HEK293 (cell line): Measurements from ENCODE around the gene SART3.

ENCODE experiments used
- MZF1 ChIP-seq: fragments of 450-650 bp; formaldehyde crosslinking; IDR thresholded peaks from 2 replicates; pipeline ENCODE4 v1.5.1; 2017; ENCODE audit warnings: missing biosample characterization, missing genetic modification characterization, borderline replicate concordance
- ZBTB1 ChIP-seq: fragments of 450-650 bp; formaldehyde crosslinking; IDR thresholded peaks from 2 replicates; pipeline ENCODE4 v1.5.1; 2016; ENCODE audit warnings: missing biosample characterization, missing genetic modification characterization
- ZBTB17 ChIP-seq: fragments of 450-650 bp; formaldehyde crosslinking; IDR thresholded peaks from 2 replicates; pipeline ENCODE4 v1.5.1; 2016; ENCODE audit warnings: missing biosample characterization, missing genetic modification characterization
- ZBTB21 ChIP-seq: fragments of 450-650 bp; formaldehyde crosslinking; IDR thresholded peaks from 2 replicates; pipeline ENCODE4 v1.5.1; 2017; ENCODE audit warnings: missing biosample characterization, missing genetic modification characterization
- ZBTB7A ChIP-seq: fragments of 450-650 bp; formaldehyde crosslinking; IDR thresholded peaks from 2 replicates; pipeline ENCODE4 v1.5.1; 2016; ENCODE audit warnings: low read depth, missing biosample characterization, missing genetic modification characterization
- ZEB2 ChIP-seq: fragments of 450-650 bp; formaldehyde crosslinking; IDR thresholded peaks from 2 replicates; pipeline ENCODE4 v1.5.1; 2016; ENCODE audit warnings: missing biosample characterization, missing genetic modification characterization
- ZNF157 ChIP-seq: fragments of 450-650 bp; formaldehyde crosslinking; IDR thresholded peaks from 2 replicates; pipeline ENCODE4 v1.5.1; 2016; ENCODE audit warnings: missing biosample characterization, missing genetic modification characterization
- ZNF169 ChIP-seq: fragments of 450-650 bp; formaldehyde crosslinking; IDR thresholded peaks from 2 replicates; pipeline ENCODE4 v1.5.1; 2016; ENCODE audit warnings: missing biosample characterization, missing genetic modification characterization
- ZNF585B ChIP-seq: fragments of 450-650 bp; formaldehyde crosslinking; IDR thresholded peaks from 2 replicates; pipeline ENCODE4 v1.5.1; 2016; ENCODE audit warnings: missing biosample characterization, missing genetic modification characterization
- TF ChIP-seq, protein P1 (sequence below): fragments of 450-650 bp; formaldehyde crosslinking; IDR thresholded peaks from 2 replicates; pipeline ENCODE4 v1.5.1; 2016; ENCODE audit warnings: missing biosample characterization, missing genetic modification characterization, low read depth
- TF ChIP-seq, protein P2 (sequence below): fragments of 450-650 bp; formaldehyde crosslinking; IDR thresholded peaks from 2 replicates; pipeline ENCODE4 v1.5.1; 2016; ENCODE audit warnings: missing biosample characterization, missing genetic modification characterization
- TF ChIP-seq, protein P3 (sequence below): fragments of 450-650 bp; formaldehyde crosslinking; IDR thresholded peaks from 2 replicates; pipeline ENCODE4 v1.5.1; 2016; ENCODE audit warnings: missing biosample characterization, missing genetic modification characterization, borderline replicate concordance
- TF ChIP-seq, protein P4 (sequence below): fragments of 450-650 bp; formaldehyde crosslinking; IDR thresholded peaks from 2 replicates; pipeline ENCODE4 v1.5.1; 2016; ENCODE audit warnings: missing biosample characterization, missing genetic modification characterization

DNA sequence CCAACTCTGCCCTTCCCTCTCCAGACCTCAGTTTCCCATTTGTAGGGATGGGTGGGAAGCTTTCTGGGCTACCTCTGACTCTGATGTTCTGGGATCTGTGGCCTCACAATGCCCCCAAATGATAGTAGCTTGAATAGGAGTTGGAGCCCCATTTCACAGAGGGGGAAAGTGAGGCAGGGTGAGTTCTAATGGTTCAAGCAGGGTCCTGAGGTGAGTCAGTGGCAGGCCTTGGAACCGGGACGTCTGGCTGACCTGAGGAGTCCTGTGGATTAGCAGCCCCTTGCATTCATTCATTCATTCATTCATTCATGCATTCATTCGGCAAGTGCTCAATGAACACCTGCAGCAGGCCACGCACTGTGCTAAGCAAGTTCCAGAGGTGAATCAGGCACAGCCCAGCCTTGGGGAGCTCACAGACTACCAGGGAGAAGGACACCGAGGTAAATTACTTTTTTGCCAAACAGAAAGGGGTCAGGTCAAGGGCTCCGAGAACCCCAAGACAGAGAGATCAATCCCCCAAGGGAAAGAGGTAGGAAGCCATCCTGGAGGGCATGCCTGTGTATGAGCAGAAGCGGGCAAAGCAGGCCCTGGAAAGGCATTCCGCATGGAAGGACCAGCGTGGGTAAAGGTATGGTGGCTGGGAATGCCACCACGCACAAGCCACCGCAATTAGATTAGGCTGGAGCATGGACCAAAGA is 37.7 kb upstream of the SART3 start:
- no peak for TF ChIP-seq ZBTB1 (tag by site-specific recombination)
- TF ChIP-seq, protein P1, sequence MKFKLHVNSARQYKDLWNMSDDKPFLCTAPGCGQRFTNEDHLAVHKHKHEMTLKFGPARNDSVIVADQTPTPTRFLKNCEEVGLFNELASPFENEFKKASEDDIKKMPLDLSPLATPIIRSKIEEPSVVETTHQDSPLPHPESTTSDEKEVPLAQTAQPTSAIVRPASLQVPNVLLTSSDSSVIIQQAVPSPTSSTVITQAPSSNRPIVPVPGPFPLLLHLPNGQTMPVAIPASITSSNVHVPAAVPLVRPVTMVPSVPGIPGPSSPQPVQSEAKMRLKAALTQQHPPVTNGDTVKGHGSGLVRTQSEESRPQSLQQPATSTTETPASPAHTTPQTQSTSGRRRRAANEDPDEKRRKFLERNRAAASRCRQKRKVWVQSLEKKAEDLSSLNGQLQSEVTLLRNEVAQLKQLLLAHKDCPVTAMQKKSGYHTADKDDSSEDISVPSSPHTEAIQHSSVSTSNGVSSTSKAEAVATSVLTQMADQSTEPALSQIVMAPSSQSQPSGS (tag by site-specific recombination) = no peak
- no peak for TF ChIP-seq ZBTB17 (tag by site-specific recombination)
- TF ChIP-seq ZNF157 (tag by site-specific recombination) = no peak
- TF ChIP-seq ZBTB21 (tag by site-specific recombination) = no peak
- TF ChIP-seq, protein P2, sequence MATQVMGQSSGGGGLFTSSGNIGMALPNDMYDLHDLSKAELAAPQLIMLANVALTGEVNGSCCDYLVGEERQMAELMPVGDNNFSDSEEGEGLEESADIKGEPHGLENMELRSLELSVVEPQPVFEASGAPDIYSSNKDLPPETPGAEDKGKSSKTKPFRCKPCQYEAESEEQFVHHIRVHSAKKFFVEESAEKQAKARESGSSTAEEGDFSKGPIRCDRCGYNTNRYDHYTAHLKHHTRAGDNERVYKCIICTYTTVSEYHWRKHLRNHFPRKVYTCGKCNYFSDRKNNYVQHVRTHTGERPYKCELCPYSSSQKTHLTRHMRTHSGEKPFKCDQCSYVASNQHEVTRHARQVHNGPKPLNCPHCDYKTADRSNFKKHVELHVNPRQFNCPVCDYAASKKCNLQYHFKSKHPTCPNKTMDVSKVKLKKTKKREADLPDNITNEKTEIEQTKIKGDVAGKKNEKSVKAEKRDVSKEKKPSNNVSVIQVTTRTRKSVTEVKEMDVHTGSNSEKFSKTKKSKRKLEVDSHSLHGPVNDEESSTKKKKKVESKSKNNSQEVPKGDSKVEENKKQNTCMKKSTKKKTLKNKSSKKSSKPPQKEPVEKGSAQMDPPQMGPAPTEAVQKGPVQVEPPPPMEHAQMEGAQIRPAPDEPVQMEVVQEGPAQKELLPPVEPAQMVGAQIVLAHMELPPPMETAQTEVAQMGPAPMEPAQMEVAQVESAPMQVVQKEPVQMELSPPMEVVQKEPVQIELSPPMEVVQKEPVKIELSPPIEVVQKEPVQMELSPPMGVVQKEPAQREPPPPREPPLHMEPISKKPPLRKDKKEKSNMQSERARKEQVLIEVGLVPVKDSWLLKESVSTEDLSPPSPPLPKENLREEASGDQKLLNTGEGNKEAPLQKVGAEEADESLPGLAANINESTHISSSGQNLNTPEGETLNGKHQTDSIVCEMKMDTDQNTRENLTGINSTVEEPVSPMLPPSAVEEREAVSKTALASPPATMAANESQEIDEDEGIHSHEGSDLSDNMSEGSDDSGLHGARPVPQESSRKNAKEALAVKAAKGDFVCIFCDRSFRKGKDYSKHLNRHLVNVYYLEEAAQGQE (tag by site-specific recombination) = no peak
- no peak for TF ChIP-seq MZF1 (tag by site-specific recombination)
- no peak for TF ChIP-seq ZNF585B (tag by site-specific recombination)
- TF ChIP-seq, protein P3, sequence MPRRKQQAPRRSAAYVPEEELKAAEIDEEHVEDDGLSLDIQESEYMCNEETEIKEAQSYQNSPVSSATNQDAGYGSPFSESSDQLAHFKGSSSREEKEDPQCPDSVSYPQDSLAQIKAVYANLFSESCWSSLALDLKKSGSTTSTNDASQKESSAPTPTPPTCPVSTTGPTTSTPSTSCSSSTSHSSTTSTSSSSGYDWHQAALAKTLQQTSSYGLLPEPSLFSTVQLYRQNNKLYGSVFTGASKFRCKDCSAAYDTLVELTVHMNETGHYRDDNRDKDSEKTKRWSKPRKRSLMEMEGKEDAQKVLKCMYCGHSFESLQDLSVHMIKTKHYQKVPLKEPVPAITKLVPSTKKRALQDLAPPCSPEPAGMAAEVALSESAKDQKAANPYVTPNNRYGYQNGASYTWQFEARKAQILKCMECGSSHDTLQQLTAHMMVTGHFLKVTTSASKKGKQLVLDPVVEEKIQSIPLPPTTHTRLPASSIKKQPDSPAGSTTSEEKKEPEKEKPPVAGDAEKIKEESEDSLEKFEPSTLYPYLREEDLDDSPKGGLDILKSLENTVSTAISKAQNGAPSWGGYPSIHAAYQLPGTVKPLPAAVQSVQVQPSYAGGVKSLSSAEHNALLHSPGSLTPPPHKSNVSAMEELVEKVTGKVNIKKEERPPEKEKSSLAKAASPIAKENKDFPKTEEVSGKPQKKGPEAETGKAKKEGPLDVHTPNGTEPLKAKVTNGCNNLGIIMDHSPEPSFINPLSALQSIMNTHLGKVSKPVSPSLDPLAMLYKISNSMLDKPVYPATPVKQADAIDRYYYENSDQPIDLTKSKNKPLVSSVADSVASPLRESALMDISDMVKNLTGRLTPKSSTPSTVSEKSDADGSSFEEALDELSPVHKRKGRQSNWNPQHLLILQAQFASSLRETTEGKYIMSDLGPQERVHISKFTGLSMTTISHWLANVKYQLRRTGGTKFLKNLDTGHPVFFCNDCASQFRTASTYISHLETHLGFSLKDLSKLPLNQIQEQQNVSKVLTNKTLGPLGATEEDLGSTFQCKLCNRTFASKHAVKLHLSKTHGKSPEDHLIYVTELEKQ (tag by site-specific recombination) = no peak
- TF ChIP-seq, protein P4, sequence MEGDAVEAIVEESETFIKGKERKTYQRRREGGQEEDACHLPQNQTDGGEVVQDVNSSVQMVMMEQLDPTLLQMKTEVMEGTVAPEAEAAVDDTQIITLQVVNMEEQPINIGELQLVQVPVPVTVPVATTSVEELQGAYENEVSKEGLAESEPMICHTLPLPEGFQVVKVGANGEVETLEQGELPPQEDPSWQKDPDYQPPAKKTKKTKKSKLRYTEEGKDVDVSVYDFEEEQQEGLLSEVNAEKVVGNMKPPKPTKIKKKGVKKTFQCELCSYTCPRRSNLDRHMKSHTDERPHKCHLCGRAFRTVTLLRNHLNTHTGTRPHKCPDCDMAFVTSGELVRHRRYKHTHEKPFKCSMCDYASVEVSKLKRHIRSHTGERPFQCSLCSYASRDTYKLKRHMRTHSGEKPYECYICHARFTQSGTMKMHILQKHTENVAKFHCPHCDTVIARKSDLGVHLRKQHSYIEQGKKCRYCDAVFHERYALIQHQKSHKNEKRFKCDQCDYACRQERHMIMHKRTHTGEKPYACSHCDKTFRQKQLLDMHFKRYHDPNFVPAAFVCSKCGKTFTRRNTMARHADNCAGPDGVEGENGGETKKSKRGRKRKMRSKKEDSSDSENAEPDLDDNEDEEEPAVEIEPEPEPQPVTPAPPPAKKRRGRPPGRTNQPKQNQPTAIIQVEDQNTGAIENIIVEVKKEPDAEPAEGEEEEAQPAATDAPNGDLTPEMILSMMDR (tag by site-specific recombination) = no peak
- no peak for TF ChIP-seq ZEB2 (tag by site-specific recombination)
- TF ChIP-seq ZNF169 (tag by site-specific recombination) = no peak
- TF ChIP-seq ZBTB7A (tag by site-specific recombination) = no peak
